Breast epithelium (tissue), 4 donors: ENCODE results near the gene OCA2. TPM values are rescaled to one million over a fixed set of nuclear protein-coding genes. Genes with fewer than 3 reads are reported as not detected.
A peak's percentile ranks its signal among the peaks of the same experiment; 100 is the strongest.

ENCODE experiments used
- DNase-seq, 2 donors: peaks; one replicate each; pipeline ENCODE4 v3.0.0-alpha.2; 2019; ENCODE audit warnings: low spot score in 2 of 2
- H3K27ac ChIP-seq, 2 donors: fragments of 200-600 bp; sonication (generic) in 1 of 2; one replicate each; pipeline ENCODE4 v1.5.1; 2016 to 2019; ENCODE audit warnings: mild to moderate bottlenecking in 1 of 2
- H3K27me3 ChIP-seq, 2 donors: fragments of 200-600 bp; sonication (generic) in 1 of 2; one replicate each; pipeline versions ENCODE4 v1.5.1 to v1.6.0; 2017 to 2019; ENCODE audit warnings: control low read depth in 1 of 2, mild to moderate bottlenecking in 1 of 2
- H3K36me3 ChIP-seq: fragments of 200-600 bp; one replicate; pipeline ENCODE4 v1.5.1; 2019
- H3K4me1 ChIP-seq, 2 donors: fragments of 200-600 bp; sonication (generic); one replicate each; pipeline ENCODE4 v1.5.1; 2016 to 2019; ENCODE audit warnings: control low read depth in 1 of 2
- H3K4me3 ChIP-seq, 3 donors: fragments of 200-600 bp; sonication (generic); 1 replicate in 2 of 3; 2 replicates in 1 of 3; pipeline ENCODE4 v1.5.1; 2016 to 2019; ENCODE audit warnings: mild to moderate bottlenecking in 3 of 3, moderate library complexity in 2 of 3
- H3K9me3 ChIP-seq, 2 donors: fragments of 200-600 bp; sonication (generic) in 1 of 2; one replicate each; pipeline ENCODE4 v1.5.1; 2016 to 2019; ENCODE audit warnings: control low read depth in 1 of 2
- POLR2A ChIP-seq: fragments of 450-650 bp; IDR thresholded peaks from one replicate; pipeline ENCODE4 v1.6.1; 2016; ENCODE audit warnings: antibody characterized with exemption, mild to moderate bottlenecking, moderate library complexity
- POLR2AphosphoS5 ChIP-seq, 3 donors: sonication (generic); formaldehyde crosslinking; IDR thresholded peaks; one replicate each; pipeline ENCODE4 v1.6.1; 2017; ENCODE audit warnings: antibody characterized with exemption in 3 of 3
- intact Hi-C: fragments of 100-400 bp; cut with DNase I; formaldehyde crosslinking; loops from one replicate; pipeline ENCODE4 v1.15.1; 2023; ENCODE audit warnings: low total_unique reads
- total RNA-seq, 3 donors: library from RNA; depleted of rRNA; stranded (reverse); fragments of >200 nt; gene quantifications; one replicate each; pipeline ENCODE4 v1.1.0, GENCODE V29; 2016
- TF ChIP-seq, protein P1 (sequence below), 3 donors: fragments of 450-650 bp; IDR thresholded peaks; one replicate each; pipeline ENCODE4 v1.5.1; 2016 to 2017; ENCODE audit warnings: antibody characterized with exemption in 3 of 3, mild to moderate bottlenecking in 3 of 3, moderate library complexity in 3 of 3

OCA2 gene
- total RNA-seq, 3 donors from 2014 or later: 0.59 to 0.80 (median 0.66) TPM

GRCh38 chr15:28097656-28098359, 1.3 kb downstream of the OCA2 start:
- no peak for DNase-seq
- Histone ChIP-seq H3K9me3 (no peaks in the 10 kb centered on the region), H3K27ac (no peak overlapping the region), H3K27me3 (peaks cover 0 to 78% of the 10 kb centered on the region in 2 donors), H3K4me1 (no peaks in the 10 kb centered on the region), H3K36me3 (no peaks in the 10 kb centered on the region), H3K4me3 (no peak overlapping the region)
- intact Hi-C loops: loop anchor here (5.0 kb wide), 1 partner anchor 656 kb away; no protein-coding TSS in a partner anchor
- TF ChIP-seq, protein P1, sequence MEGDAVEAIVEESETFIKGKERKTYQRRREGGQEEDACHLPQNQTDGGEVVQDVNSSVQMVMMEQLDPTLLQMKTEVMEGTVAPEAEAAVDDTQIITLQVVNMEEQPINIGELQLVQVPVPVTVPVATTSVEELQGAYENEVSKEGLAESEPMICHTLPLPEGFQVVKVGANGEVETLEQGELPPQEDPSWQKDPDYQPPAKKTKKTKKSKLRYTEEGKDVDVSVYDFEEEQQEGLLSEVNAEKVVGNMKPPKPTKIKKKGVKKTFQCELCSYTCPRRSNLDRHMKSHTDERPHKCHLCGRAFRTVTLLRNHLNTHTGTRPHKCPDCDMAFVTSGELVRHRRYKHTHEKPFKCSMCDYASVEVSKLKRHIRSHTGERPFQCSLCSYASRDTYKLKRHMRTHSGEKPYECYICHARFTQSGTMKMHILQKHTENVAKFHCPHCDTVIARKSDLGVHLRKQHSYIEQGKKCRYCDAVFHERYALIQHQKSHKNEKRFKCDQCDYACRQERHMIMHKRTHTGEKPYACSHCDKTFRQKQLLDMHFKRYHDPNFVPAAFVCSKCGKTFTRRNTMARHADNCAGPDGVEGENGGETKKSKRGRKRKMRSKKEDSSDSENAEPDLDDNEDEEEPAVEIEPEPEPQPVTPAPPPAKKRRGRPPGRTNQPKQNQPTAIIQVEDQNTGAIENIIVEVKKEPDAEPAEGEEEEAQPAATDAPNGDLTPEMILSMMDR (IDR thresholded peaks at IDR 0.05): no peak
- TF ChIP-seq POLR2AphosphoS5 (IDR thresholded peaks at IDR 0.05) (no peak), POLR2A (no peak)

- H3K4me1 ChIP-seq: no peaks in the 10 kb centered on the region
- peaks cover 0 to 73% of the 10 kb centered on the region in 2 donors for H3K27me3 ChIP-seq
- H3K27ac ChIP-seq: no peak overlapping the region
- H3K9me3 ChIP-seq: peaks cover 0 to 1% of the 10 kb centered on the region in 2 donors
- TF ChIP-seq POLR2AphosphoS5 (IDR thresholded peaks at IDR 0.05) (no peak), POLR2A (no peak)
- TF ChIP-seq, protein P1 (IDR thresholded peaks at IDR 0.05): no peak
- no peaks in the 10 kb centered on the region for H3K36me3 ChIP-seq
- peak in 1 of 2 donors; percentile 16 for DNase-seq
- H3K4me3 ChIP-seq: peak overlapping the region; percentile 39 to 64 (median 52)
- intact Hi-C loops: loop anchor here (5.0 kb wide), 1 partner anchor 655 kb away; no protein-coding TSS in a partner anchor
These were observed 2.3 kb downstream of the OCA2 start for GRCh38 chr15:28096670-28097431.

- Histone ChIP-seq H3K27me3 (peaks cover 0 to 72% of the 10 kb centered on the region in 2 donors), H3K4me3 (peak overlapping the region; percentile 39 to 64 (median 52)), H3K27ac (no peak overlapping the region), H3K4me1 (no peaks in the 10 kb centered on the region), H3K36me3 (no peaks in the 10 kb centered on the region), H3K9me3 (peaks cover 0 to 6% of the 10 kb centered on the region in 2 donors)
- no peak for TF ChIP-seq POLR2AphosphoS5 (IDR thresholded peaks at IDR 0.05)
- no peak for DNase-seq
- intact Hi-C loops: loop anchor here (5.0 kb wide), 1 partner anchor 654 kb away; no protein-coding TSS in a partner anchor
These were observed 2.8 kb downstream of the OCA2 start for GRCh38 chr15:28096411-28096669.

GRCh38 chr15:28094732-28095521, 4.2 kb downstream of the OCA2 start:
- H3K27ac ChIP-seq: peak overlapping the region in 1 of 2 donors; percentile 30
- DNase-seq: no peak
- H3K9me3 ChIP-seq: peaks cover 0 to 17% of the 10 kb centered on the region in 2 donors
- peaks cover 0 to 59% of the 10 kb centered on the region in 2 donors for H3K27me3 ChIP-seq
- peak overlapping the region; percentile 39 to 64 (median 52) for H3K4me3 ChIP-seq
- no peaks in the 10 kb centered on the region for H3K36me3 ChIP-seq
- H3K4me1 ChIP-seq: no peaks in the 10 kb centered on the region
- intact Hi-C loops: loop anchor here (5.0 kb wide), 1 partner anchor 653 kb away; no protein-coding TSS in a partner anchor
- no peak for TF ChIP-seq POLR2A
- TF ChIP-seq, protein P1 (IDR thresholded peaks at IDR 0.05): no peak
- no peak for TF ChIP-seq POLR2AphosphoS5 (IDR thresholded peaks at IDR 0.05)

DNA sequence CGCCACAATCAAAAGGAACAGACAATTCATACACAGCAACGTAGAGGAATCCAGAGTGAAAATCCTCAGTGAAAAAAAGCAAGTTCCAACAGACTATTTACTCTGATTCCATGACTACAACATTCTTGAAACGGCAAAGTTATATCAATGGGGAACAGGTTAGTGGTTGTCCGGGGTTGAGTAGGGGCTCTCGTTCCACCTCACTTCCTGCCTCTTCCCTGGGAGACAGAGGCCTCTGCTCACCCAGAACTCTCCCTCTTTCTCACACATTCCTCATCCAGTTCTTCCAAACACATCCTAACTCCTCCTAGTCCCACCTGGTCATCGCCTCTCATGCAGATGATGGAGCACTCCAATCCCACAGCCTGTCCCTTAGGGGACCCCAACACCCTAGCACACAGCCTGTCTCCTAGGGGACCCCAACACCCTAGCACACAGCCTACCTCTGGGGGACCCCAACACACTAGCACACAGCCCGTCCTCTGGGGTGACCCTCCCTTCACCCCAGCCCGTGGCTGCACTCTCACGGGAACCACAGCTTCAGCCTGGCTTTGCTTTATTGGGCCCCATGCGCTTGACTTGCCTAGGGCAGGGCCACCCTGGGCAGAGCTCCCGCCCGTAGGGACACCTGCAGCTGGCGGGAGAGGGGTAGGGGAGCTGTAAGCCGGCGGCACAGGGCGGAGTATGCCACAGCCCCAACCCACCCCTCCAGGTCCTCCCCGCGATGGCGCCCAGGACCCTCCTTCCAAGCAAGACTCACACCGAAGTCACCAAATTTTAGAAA, 5.2 kb downstream of the OCA2 start:
- Histone ChIP-seq H3K27ac (no peak overlapping the region), H3K27me3 (peaks cover 0 to 49% of the 10 kb centered on the region in 2 donors), H3K4me1 (no peaks in the 10 kb centered on the region), H3K9me3 (peaks cover 0 to 17% of the 10 kb centered on the region in 2 donors), H3K4me3 (peak overlapping the region in 1 of 3 donors; percentile 64), H3K36me3 (no peaks in the 10 kb centered on the region)
- intact Hi-C loops: no loop called here
- no peak for TF ChIP-seq POLR2A
- no peak for TF ChIP-seq POLR2AphosphoS5 (IDR thresholded peaks at IDR 0.05)
- DNase-seq: no peak
